ENCODE data around the gene COL5A3. TPM values are rescaled to one million over a fixed set of nuclear protein-coding genes. Genes with fewer than 3 reads are reported as not detected.
"Not testable (repeated sequence)": the region's sequence is repeated elsewhere in the genome, so short reads cannot be mapped to it uniquely, and the experiment has no call there.

COL5A3 gene
- polyA plus RNA-seq, 2 of the 4 experiments (the other 2 are of a cell fraction) = 0.12 to 0.36 TPM

DNA sequence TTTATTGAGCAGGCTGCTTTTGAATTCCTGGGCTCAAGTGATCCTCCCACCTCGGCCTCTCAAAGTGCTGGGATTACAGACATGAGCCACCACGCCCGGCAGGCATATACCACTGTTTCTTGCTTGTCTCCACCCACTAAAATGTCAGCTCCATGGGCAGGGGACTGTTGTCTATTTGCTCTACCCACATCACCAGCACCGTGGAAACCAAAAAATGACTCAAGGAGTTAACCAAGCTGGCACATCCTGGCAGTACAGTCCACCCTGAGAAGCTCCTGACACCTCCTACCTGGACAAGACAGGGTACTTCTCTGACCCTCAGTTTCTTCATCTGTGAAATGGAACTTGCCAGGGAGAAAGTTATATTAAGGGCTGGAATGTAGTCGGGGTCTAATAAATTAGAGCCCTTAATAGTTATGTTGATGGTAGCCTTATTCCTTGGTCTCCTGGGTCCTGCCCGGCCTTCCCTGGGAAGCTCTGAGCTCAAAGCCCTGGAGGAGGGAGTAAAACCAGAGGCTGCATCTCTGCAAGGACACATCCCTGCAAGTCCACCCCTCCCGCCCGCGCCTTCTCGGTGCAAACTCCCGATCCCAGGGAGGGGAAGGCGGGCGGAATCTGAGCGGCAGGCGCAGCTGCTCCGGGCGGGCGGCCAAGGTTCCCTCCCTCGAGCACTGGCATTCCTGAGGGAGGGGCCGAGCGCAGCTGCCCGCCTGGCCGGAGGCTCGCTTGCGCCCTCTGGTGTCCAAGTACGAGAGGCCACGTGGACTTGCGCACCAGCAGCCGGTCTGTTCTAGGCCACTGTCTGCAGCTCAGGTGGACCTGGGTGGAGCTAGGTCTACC, 17.1 kb upstream of the COL5A3 start (continued):
- TF ChIP-seq FOXS1 (CRISPR knock-in tag; IDR thresholded peaks at IDR 0.05) (no peak), JUN (IDR thresholded peaks at IDR 0.05) (no peak), CHD4 (IDR thresholded peaks at IDR 0.05; ENCODE audit: borderline replicate concordance) (no peak), PHF8 (IDR thresholded peaks at IDR 0.05; ENCODE audit: borderline replicate concordance, low read depth) (no peak), ZC3H11A (IDR thresholded peaks at IDR 0.05) (no peak), RCOR1 (IDR thresholded peaks at IDR 0.05; ENCODE audit: low read depth, low read length) (no peak), POLR2A (IDR thresholded peaks at IDR 0.05; ENCODE audit: low read length) (no peak), HOXB5 (CRISPR knock-in tag; IDR thresholded peaks at IDR 0.05) (no peak), NFE2L2 (conservative IDR thresholded peaks at IDR 0.05; ENCODE audit: low read length) (no peak), JUNB (IDR thresholded peaks at IDR 0.05) (no peak), EHMT2 (IDR thresholded peaks at IDR 0.05; ENCODE audit: low read depth) (no peak), NPAS2 (CRISPR knock-in tag; IDR thresholded peaks at IDR 0.05; ENCODE audit: borderline replicate concordance) (no peak), EP300 (IDR thresholded peaks at IDR 0.05) (no peak), SMC3 (IDR thresholded peaks at IDR 0.05) (peak; percentile 94), USF2 (IDR thresholded peaks at IDR 0.05) (peak; percentile 33), RNF2 (IDR thresholded peaks at IDR 0.05; ENCODE audit: borderline replicate concordance, low read depth) (no peak)
- TF ChIP-seq, protein P1, sequence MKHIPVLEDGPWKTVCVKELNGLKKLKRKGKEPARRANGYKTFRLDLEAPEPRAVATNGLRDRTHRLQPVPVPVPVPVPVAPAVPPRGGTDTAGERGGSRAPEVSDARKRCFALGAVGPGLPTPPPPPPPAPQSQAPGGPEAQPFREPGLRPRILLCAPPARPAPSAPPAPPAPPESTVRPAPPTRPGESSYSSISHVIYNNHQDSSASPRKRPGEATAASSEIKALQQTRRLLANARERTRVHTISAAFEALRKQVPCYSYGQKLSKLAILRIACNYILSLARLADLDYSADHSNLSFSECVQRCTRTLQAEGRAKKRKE (CRISPR knock-in tag; IDR thresholded peaks at IDR 0.05; ENCODE audit: low read depth) = no peak
- TF ChIP-seq, protein P2, sequence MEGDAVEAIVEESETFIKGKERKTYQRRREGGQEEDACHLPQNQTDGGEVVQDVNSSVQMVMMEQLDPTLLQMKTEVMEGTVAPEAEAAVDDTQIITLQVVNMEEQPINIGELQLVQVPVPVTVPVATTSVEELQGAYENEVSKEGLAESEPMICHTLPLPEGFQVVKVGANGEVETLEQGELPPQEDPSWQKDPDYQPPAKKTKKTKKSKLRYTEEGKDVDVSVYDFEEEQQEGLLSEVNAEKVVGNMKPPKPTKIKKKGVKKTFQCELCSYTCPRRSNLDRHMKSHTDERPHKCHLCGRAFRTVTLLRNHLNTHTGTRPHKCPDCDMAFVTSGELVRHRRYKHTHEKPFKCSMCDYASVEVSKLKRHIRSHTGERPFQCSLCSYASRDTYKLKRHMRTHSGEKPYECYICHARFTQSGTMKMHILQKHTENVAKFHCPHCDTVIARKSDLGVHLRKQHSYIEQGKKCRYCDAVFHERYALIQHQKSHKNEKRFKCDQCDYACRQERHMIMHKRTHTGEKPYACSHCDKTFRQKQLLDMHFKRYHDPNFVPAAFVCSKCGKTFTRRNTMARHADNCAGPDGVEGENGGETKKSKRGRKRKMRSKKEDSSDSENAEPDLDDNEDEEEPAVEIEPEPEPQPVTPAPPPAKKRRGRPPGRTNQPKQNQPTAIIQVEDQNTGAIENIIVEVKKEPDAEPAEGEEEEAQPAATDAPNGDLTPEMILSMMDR (IDR thresholded peaks at IDR 0.05) = peak; percentile 81
- TF ChIP-seq, protein P3, sequence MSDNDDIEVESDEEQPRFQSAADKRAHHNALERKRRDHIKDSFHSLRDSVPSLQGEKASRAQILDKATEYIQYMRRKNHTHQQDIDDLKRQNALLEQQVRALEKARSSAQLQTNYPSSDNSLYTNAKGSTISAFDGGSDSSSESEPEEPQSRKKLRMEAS (IDR thresholded peaks at IDR 0.05) = peak; percentile 97

- no peak overlapping the region for H3K4me3 ChIP-seq
- FAIRE-seq = no peak
- TF ChIP-seq, protein P4, sequence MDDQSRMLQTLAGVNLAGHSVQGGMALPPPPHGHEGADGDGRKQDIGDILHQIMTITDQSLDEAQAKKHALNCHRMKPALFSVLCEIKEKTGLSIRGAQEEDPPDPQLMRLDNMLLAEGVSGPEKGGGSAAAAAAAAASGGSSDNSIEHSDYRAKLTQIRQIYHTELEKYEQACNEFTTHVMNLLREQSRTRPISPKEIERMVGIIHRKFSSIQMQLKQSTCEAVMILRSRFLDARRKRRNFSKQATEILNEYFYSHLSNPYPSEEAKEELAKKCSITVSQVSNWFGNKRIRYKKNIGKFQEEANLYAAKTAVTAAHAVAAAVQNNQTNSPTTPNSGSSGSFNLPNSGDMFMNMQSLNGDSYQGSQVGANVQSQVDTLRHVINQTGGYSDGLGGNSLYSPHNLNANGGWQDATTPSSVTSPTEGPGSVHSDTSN (IDR thresholded peaks at IDR 0.05) = no peak
- TF ChIP-seq JUNB (IDR thresholded peaks at IDR 0.05) = no peak
- no peak for TF ChIP-seq HDAC2 (IDR thresholded peaks at IDR 0.05)
- no peak for TF ChIP-seq HOXA7 (CRISPR knock-in tag; IDR thresholded peaks at IDR 0.05)
- TF ChIP-seq ZFP36 (IDR thresholded peaks at IDR 0.05; ENCODE audit: borderline replicate concordance, partially characterized antibody) = peak; percentile 57
- TF ChIP-seq, protein P5, sequence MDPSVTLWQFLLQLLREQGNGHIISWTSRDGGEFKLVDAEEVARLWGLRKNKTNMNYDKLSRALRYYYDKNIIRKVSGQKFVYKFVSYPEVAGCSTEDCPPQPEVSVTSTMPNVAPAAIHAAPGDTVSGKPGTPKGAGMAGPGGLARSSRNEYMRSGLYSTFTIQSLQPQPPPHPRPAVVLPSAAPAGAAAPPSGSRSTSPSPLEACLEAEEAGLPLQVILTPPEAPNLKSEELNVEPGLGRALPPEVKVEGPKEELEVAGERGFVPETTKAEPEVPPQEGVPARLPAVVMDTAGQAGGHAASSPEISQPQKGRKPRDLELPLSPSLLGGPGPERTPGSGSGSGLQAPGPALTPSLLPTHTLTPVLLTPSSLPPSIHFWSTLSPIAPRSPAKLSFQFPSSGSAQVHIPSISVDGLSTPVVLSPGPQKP (IDR thresholded peaks at IDR 0.05; ENCODE audit: low read depth, low read length) = no peak
- CTCF ChIA-PET = interaction anchor here (0.7 to 3.1 kb wide), 15 partner anchors 10 to 331 kb away, joined by 3 to 63 read pairs (median 9); partner anchors contain the start of gene RDH8
- POLR2A ChIA-PET = interaction anchor here (1.4 kb wide), 1 partner anchor 69 kb away, joined by 6 read pairs; no protein-coding TSS in a partner anchor
- H3K27ac ChIP-seq = peak overlapping the region in 1 of 2 experiments; percentile 76; a peak in 3 of 6 replicates
- no peak for ATAC-seq
- H3K4me2 ChIP-seq = no peak overlapping the region
- 92% methylated on average over 3 of the region's 3 CpGs for WGBS (ENCODE audit: missing lambda C conversion rate)
- DNase-seq (ENCODE audit: low read depth in 1 of 2, low spot score in 1 of 2) = no peak
- H3K4me1 ChIP-seq = peaks cover 7% of the 10 kb centered on the region
- no peaks in the 10 kb centered on the region for H3K9me3 ChIP-seq
Measured at GRCh38 chr19:10026744-10027143, 16.4 kb upstream of the COL5A3 start.

DNA sequence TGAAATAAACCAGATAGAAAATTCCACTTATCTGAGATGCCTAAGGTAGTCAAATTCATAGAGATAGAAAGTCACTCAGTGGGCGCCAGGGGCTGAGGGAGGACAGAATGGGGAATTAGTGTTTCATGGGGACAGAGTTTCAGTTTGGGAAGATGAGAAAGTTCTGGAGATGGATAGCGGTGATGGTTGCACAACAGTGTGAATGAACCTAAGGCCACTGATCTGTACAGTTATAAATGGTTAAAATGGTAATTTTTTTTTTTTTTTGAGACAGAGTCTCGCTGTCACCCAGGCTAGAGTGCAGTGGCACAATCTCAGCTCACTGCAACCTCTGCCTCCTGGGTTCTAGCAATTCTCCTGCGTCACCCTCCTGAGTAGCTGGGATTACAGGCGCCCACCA, 12.8 kb upstream of the COL5A3 start:
- DNase-seq (ENCODE audit: low read depth in 1 of 2, low spot score in 1 of 2); H3K4me2 ChIP-seq; POLR2A ChIA-PET; FAIRE-seq; ATAC-seq; H3K4me3 ChIP-seq; H3K27ac ChIP-seq; H3K9me3 ChIP-seq; H3K4me1 ChIP-seq: not testable (repeated sequence)
- CTCF ChIA-PET = interaction anchor here (3.8 kb wide), 2 partner anchors 22 to 93 kb away, joined by 13 to 17 read pairs; no protein-coding TSS in a partner anchor
- WGBS (ENCODE audit: missing lambda C conversion rate) = 84% methylated on average over 5 of the region's 5 CpGs
